Testis (tissue), 3 donors: ENCODE data around the gene RECQL. TPM values are rescaled to one million over a fixed set of nuclear protein-coding genes. Genes with fewer than 3 reads are reported as not detected.

Experiments used
- DNase-seq: peaks from one replicate; pipeline ENCODE4 v3.0.0-alpha.2; 2019
- H3K27ac ChIP-seq, 2 donors: fragments of 200-600 bp; sonication (generic); one replicate each; pipeline ENCODE4 v1.5.1; 2019
- H3K27me3 ChIP-seq: fragments of 200-600 bp; sonication (generic); one replicate; pipeline ENCODE4 v1.5.1; 2019
- H3K36me3 ChIP-seq: fragments of 200-600 bp; sonication (generic); one replicate; pipeline ENCODE4 v1.5.1; 2017; ENCODE audit warnings: low read depth; ENCODE audit errors: missing control alignments
- H3K4me1 ChIP-seq: fragments of 200-600 bp; sonication (generic); one replicate; pipeline ENCODE4 v1.5.1; 2019
- H3K4me3 ChIP-seq, 2 donors: fragments of 200-600 bp; sonication (generic); one replicate each; pipeline ENCODE4 v1.5.1; 2017 to 2019
- H3K9me3 ChIP-seq: fragments of 200-600 bp; sonication (generic); one replicate; pipeline ENCODE4 v1.5.1; 2017
- CTCF ChIP-seq, 3 experiments: fragments of 450-650 bp in 2 of 3; fragments of 200-600 bp in 1 of 3; sonication (generic) in 1 of 3; IDR thresholded peaks; one replicate each; pipeline ENCODE4 v1.5.1; 2016 to 2019; ENCODE audit warnings: antibody characterized with exemption in 3 of 3, mild to moderate bottlenecking in 2 of 3, moderate library complexity in 1 of 3
- POLR2A ChIP-seq: fragments of 450-650 bp; IDR thresholded peaks from one replicate; pipeline ENCODE4 v1.6.1; 2017; ENCODE audit warnings: antibody characterized with exemption, mild to moderate bottlenecking, moderate library complexity
- WGBS, 2 donors: methylation state at CpG; one replicate each; pipeline ENCODE4 v1.1.5; 2018; 5-methylcytosine and 5-hydroxymethylcytosine counted together
- intact Hi-C: fragments of 100-400 bp; cut with DNase I; formaldehyde crosslinking; loops from one replicate; pipeline ENCODE4 v1.15.1; 2023; ENCODE audit warnings: low total_unique reads
- polyA plus RNA-seq: library from polyadenylated mRNA; stranded (reverse); fragments of 350-450 nt; fragmentation: Illumina TruSeq; extraction: RNeasy Lipid Tissue Mini Kit (QIAGEN cat#74804); gene quantifications from one replicate; pipeline ENCODE4 v1.2.3, GENCODE V29; 2014; ENCODE audit warnings: low read depth, low replicate concordance; ENCODE audit not compliant: insufficient read depth
- total RNA-seq, 2 donors: library from RNA; depleted of rRNA; stranded (reverse); fragments of >200 nt; gene quantifications; one replicate each; pipeline ENCODE4 v1.2.3, GENCODE V29; 2016

Gene RECQL
- total and polyA plus RNA-seq, 3 donors from 2014 or later, result 9.8 to 21.6 (median 15.2) TPM

- no peak overlapping the region for H3K4me3 ChIP-seq
- H3K9me3 ChIP-seq, result no peaks in the 10 kb centered on the region
- no peaks in the 10 kb centered on the region for H3K36me3 ChIP-seq
- intact Hi-C loops, result no loop called here
- H3K27me3 ChIP-seq, result no peaks in the 10 kb centered on the region
- no peaks in the 10 kb centered on the region for H3K4me1 ChIP-seq
- DNase-seq, result no peak
- WGBS, 2 donors, result 80 to 83% methylated on average over 2 of the region's 2 CpGs
- TF ChIP-seq CTCF (IDR thresholded peaks at IDR 0.05) (no peak), POLR2A (no peak)
- H3K27ac ChIP-seq, result no peak overlapping the region
These were observed 42.0 kb downstream of the RECQL start for GRCh38 chr12:21459474-21459873.

GRCh38 chr12:21456291-21456780 is 45.1 kb downstream of the RECQL start:
- no peaks in the 10 kb centered on the region for H3K36me3 ChIP-seq
- WGBS, 2 donors, result 70 to 76% methylated on average over 7 of the region's 7 CpGs
- TF ChIP-seq CTCF (IDR thresholded peaks at IDR 0.05) (no peak), POLR2A (no peak)
- no peaks in the 10 kb centered on the region for H3K27me3 ChIP-seq
- intact Hi-C loops, result no loop called here
- no peak for DNase-seq
- no peak overlapping the region for H3K27ac ChIP-seq
- H3K9me3 ChIP-seq, result no peaks in the 10 kb centered on the region
- no peaks in the 10 kb centered on the region for H3K4me1 ChIP-seq
- no peak overlapping the region for H3K4me3 ChIP-seq

- TF ChIP-seq POLR2A (no peak), CTCF (IDR thresholded peaks at IDR 0.05) (no peak)
- DNase-seq, result no peak
- Histone ChIP-seq H3K4me3 (no peak overlapping the region), H3K27me3 (no peaks in the 10 kb centered on the region), H3K27ac (no peak overlapping the region), H3K36me3 (no peaks in the 10 kb centered on the region), H3K4me1 (no peaks in the 10 kb centered on the region), H3K9me3 (no peaks in the 10 kb centered on the region)
- 92% methylated on average over 4 of the region's 4 CpGs for WGBS, 2 donors
- intact Hi-C loops, result no loop called here
These were observed 48.1 kb downstream of the RECQL start for GRCh38 chr12:21453312-21453852.

- no peaks in the 10 kb centered on the region for H3K27me3 ChIP-seq
- no peak overlapping the region for H3K4me3 ChIP-seq
- intact Hi-C loops, result no loop called here
- no peak for TF ChIP-seq POLR2A
- TF ChIP-seq CTCF (IDR thresholded peaks at IDR 0.05), result no peak
- WGBS, 2 donors, result 32 to 51% methylated on average over 1 of the region's 1 CpG
- H3K9me3 ChIP-seq, result no peaks in the 10 kb centered on the region
- DNase-seq, result no peak
- H3K4me1 ChIP-seq, result no peaks in the 10 kb centered on the region
- H3K36me3 ChIP-seq, result no peaks in the 10 kb centered on the region
- no peak overlapping the region for H3K27ac ChIP-seq
These were observed 49.9 kb downstream of the RECQL start for GRCh38 chr12:21451529-21451928.
